Mesenchymal stem cell (in vitro differentiated cells and primary cell): ENCODE results near the gene SFMBT2.

Experiments used
- DNase-seq: peaks from one replicate; pipeline ENCODE4 v3.0.0-alpha.2; 2013
- H2AFZ ChIP-seq: one replicate; pipeline ENCODE4 v1.6.1; 2013; ENCODE audit warnings: low read depth, mild to moderate bottlenecking, control low read depth, inconsistent platforms, low read length, moderate library complexity
- H2AK5ac ChIP-seq: 2 replicates; pipeline ENCODE4 v1.6.1; 2013; ENCODE audit warnings: low read length, moderate library complexity, mild to moderate bottlenecking, inconsistent platforms; ENCODE audit not compliant: severe bottlenecking
- H2BK120ac ChIP-seq: one replicate; pipeline ENCODE4 v1.6.1; 2013; ENCODE audit warnings: low read depth, mild to moderate bottlenecking, inconsistent platforms, low read length, moderate library complexity
- H2BK12ac ChIP-seq, 2 experiments: one replicate each; pipeline ENCODE4 v1.6.1; 2013; ENCODE audit warnings: inconsistent platforms in 2 of 2, low read length in 2 of 2, mild to moderate bottlenecking in 2 of 2, moderate library complexity in 2 of 2, control low read depth in 1 of 2
- H2BK15ac ChIP-seq: one replicate; pipeline ENCODE4 v1.6.1; 2013; ENCODE audit warnings: mild to moderate bottlenecking, low read depth, inconsistent platforms; ENCODE audit not compliant: poor library complexity, severe bottlenecking
- H2BK5ac ChIP-seq: 2 replicates; pipeline ENCODE4 v1.6.1; 2013; ENCODE audit warnings: low read depth, mild to moderate bottlenecking, low read length, control low read depth, inconsistent platforms; ENCODE audit not compliant: poor library complexity, severe bottlenecking
- H3K14ac ChIP-seq, 2 experiments: one replicate each; pipeline ENCODE4 v1.6.1; 2013; ENCODE audit warnings: inconsistent platforms in 2 of 2, low read length in 2 of 2, control low read depth in 1 of 2, mild to moderate bottlenecking in 1 of 2, moderate library complexity in 1 of 2
- H3K18ac ChIP-seq, 2 experiments: one replicate each; pipeline ENCODE4 v1.6.1; 2013; ENCODE audit warnings: inconsistent platforms in 2 of 2, low read length in 2 of 2, control low read depth in 1 of 2, low read depth in 1 of 2, mild to moderate bottlenecking in 1 of 2
- H3K23ac ChIP-seq, 2 experiments: one replicate each; pipeline ENCODE4 v1.6.1; 2013; ENCODE audit warnings: inconsistent platforms in 2 of 2, low read length in 2 of 2, mild to moderate bottlenecking in 2 of 2, moderate library complexity in 2 of 2, control low read depth in 1 of 2
- H3K27ac ChIP-seq: 2 replicates; pipeline ENCODE4 v1.5.1; 2013; ENCODE audit warnings: mild to moderate bottlenecking, moderate library complexity, low read length, control low read depth, inconsistent platforms; ENCODE audit not compliant: poor library complexity, severe bottlenecking
- H3K27me3 ChIP-seq, 2 experiments: 2 replicates each; pipeline versions ENCODE4 v1.6.1 to v1.7.0; 2013; ENCODE audit warnings: low read length in 2 of 2, mild to moderate bottlenecking in 2 of 2, moderate library complexity in 2 of 2, control low read depth in 1 of 2, inconsistent platforms in 1 of 2; ENCODE audit not compliant: control insufficient read depth in 1 of 2, insufficient read depth in 1 of 2
- H3K36me3 ChIP-seq, 2 experiments: 2 replicates each; pipeline versions ENCODE4 v1.6.1 to v1.7.0; 2013; ENCODE audit warnings: low read length in 2 of 2, control low read depth in 1 of 2, inconsistent platforms in 1 of 2, low read depth in 1 of 2, mild to moderate bottlenecking in 1 of 2; ENCODE audit not compliant: insufficient read depth in 2 of 2, control insufficient read depth in 1 of 2
- H3K4ac ChIP-seq, 2 experiments: one replicate each; pipeline ENCODE4 v1.6.1; 2013; ENCODE audit warnings: inconsistent platforms in 2 of 2, low read length in 2 of 2, mild to moderate bottlenecking in 2 of 2, moderate library complexity in 2 of 2, control low read depth in 1 of 2, low read depth in 1 of 2
- H3K4me1 ChIP-seq: 2 replicates; pipeline ENCODE4 v1.6.1; 2013; ENCODE audit warnings: low read depth, low read length, control low read depth; ENCODE audit not compliant: control insufficient read depth, insufficient read depth
- H3K4me2 ChIP-seq: 2 replicates; pipeline ENCODE4 v1.6.1; 2013; ENCODE audit warnings: low read length, mild to moderate bottlenecking, inconsistent platforms; ENCODE audit not compliant: poor library complexity, severe bottlenecking
- H3K4me3 ChIP-seq, 2 experiments: 2 replicates each; pipeline versions ENCODE4 v1.5.1 to v1.7.0; 2013; ENCODE audit warnings: low read length in 2 of 2, mild to moderate bottlenecking in 2 of 2, control low read depth in 1 of 2, low read depth in 1 of 2; ENCODE audit not compliant: insufficient read depth in 1 of 2
- H3K79me1 ChIP-seq: replicated peaks from 2 replicates; pipeline ENCODE4 v1.6.1; 2013; ENCODE audit warnings: mild to moderate bottlenecking, control low read depth, low read length, inconsistent platforms; ENCODE audit not compliant: poor library complexity, severe bottlenecking
- H3K9ac ChIP-seq: 2 replicates; pipeline ENCODE4 v1.7.0; 2013; ENCODE audit warnings: mild to moderate bottlenecking, low read length, moderate library complexity
- H3K9me3 ChIP-seq: 2 replicates; pipeline ENCODE4 v1.7.0; 2013; ENCODE audit warnings: mild to moderate bottlenecking, low read length; ENCODE audit not compliant: control insufficient read depth
- H4K8ac ChIP-seq: one replicate; pipeline ENCODE4 v1.6.1; 2013; ENCODE audit warnings: inconsistent platforms, mild to moderate bottlenecking, low read length, moderate library complexity
- H4K91ac ChIP-seq: one replicate; pipeline ENCODE4 v1.6.1; 2013; ENCODE audit warnings: mild to moderate bottlenecking, low read length, inconsistent platforms
- WGBS: methylation state at CpG from one replicate; pipeline ENCODE4 v1.1.7; 2013; ENCODE audit warnings: mixed read lengths; 5-methylcytosine and 5-hydroxymethylcytosine counted together

The SFMBT2 gene

GRCh38 chr10:7401156-7401555 is 9.7 kb downstream of the SFMBT2 start:
- H3K14ac ChIP-seq, result no peak overlapping the region
- H3K4me3 ChIP-seq, result no peak overlapping the region
- no peaks in the 10 kb centered on the region for H3K9me3 ChIP-seq
- no peak overlapping the region for H3K9ac ChIP-seq
- H3K4ac ChIP-seq, result no peak overlapping the region
- no peak overlapping the region for H3K27ac ChIP-seq
- H2AK5ac ChIP-seq, result no peak overlapping the region
- no peak overlapping the region for H4K8ac ChIP-seq
- DNase-seq, result no peak
- H3K27me3 ChIP-seq, result no peaks in the 10 kb centered on the region
- no peaks in the 10 kb centered on the region for H3K36me3 ChIP-seq
- no peak overlapping the region for H3K4me2 ChIP-seq
- no peak overlapping the region for H3K23ac ChIP-seq
- H2BK5ac ChIP-seq, result no peak overlapping the region
- H3K79me1 ChIP-seq, result no peaks in the 10 kb centered on the region
- WGBS, result 100% methylated on average over 4 of the region's 6 CpGs
- no peaks in the 10 kb centered on the region for H3K4me1 ChIP-seq
- H3K18ac ChIP-seq, result no peak overlapping the region
- no peak overlapping the region for H2BK120ac ChIP-seq
- no peak overlapping the region for H2BK15ac ChIP-seq
- H2BK12ac ChIP-seq, result no peak overlapping the region
- H2AFZ ChIP-seq, result no peak overlapping the region
- H4K91ac ChIP-seq, result no peak overlapping the region

DNA sequence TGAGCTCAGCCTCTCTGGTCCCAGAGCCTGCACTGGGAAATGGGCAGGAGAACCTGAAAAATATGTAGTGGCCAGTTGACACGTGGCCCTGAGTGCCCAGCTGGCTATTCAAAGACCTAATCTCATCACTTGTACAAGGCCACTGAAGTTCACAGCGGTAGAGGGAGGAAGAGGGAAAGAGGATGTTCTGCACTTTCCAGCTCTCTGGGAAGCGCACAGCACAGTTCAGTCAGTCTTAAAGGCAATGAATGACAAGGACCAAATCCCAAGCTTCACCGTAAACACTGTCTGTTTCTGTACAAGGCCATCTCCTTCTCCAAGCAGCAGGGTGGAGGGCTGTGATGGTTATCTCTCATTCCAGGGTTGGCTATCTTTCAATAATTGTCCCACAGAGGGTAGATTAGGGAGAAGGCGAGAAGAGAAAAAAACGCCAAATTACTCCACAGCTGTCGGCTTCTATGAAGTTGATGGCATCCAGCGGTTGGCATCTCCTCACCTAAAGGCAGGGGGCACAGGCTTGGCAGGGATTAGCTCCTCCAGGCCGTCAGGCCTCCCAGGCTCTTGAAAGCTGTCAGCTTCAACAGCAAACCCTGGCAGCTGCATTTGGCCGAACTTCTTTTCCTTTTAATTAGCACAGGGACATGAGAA is 10.6 kb downstream of the SFMBT2 start:
- H4K91ac ChIP-seq, result no peak overlapping the region

DNA sequence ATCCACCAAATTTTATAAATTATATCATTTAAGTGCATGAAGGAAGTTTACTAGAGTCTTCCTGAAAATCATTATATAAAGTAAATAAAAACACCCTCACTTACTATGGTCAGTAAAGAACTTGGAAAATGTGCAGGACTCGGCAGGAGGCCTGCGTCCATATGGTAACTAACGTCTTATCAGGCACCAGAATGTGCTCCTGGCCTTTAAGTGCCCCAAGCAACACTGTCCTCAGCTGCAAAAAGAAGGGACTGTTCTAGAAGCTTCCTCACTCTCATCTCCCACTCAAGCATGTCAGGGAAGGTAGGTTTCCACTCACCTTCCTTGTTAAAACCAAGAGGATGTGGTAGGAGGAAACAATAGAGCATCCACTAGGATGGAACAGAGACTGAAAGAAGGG is 11.3 kb downstream of the SFMBT2 start:
- WGBS, result 76% methylated on average over 3 of the region's 3 CpGs
- H4K91ac ChIP-seq, result no peak overlapping the region
- H3K27me3 ChIP-seq, result no peaks in the 10 kb centered on the region
- no peak overlapping the region for H2BK12ac ChIP-seq
- no peak overlapping the region for H2AFZ ChIP-seq
- H3K27ac ChIP-seq, result no peak overlapping the region
- H2BK15ac ChIP-seq, result no peak overlapping the region
- no peak overlapping the region for H3K4me2 ChIP-seq
- H3K23ac ChIP-seq, result no peak overlapping the region
- no peak overlapping the region for H3K4ac ChIP-seq
- no peaks in the 10 kb centered on the region for H3K4me1 ChIP-seq
- no peaks in the 10 kb centered on the region for H3K79me1 ChIP-seq
- no peak overlapping the region for H3K14ac ChIP-seq
- no peak overlapping the region for H2BK5ac ChIP-seq
- no peak overlapping the region for H4K8ac ChIP-seq
- H2BK120ac ChIP-seq, result no peak overlapping the region
- H3K36me3 ChIP-seq, result no peaks in the 10 kb centered on the region
- no peak overlapping the region for H3K9ac ChIP-seq
- DNase-seq, result no peak
- no peaks in the 10 kb centered on the region for H3K9me3 ChIP-seq
- no peak overlapping the region for H2AK5ac ChIP-seq
- H3K4me3 ChIP-seq, result no peak overlapping the region
- no peak overlapping the region for H3K18ac ChIP-seq

More for the DNA sequence above, 10.6 kb downstream of the SFMBT2 start:
- Histone ChIP-seq H3K4me3 (no peak overlapping the region), H4K8ac (no peak overlapping the region), H3K27ac (no peak overlapping the region), H3K18ac (no peak overlapping the region), H3K23ac (no peak overlapping the region), H3K4me1 (no peaks in the 10 kb centered on the region), H3K9ac (no peak overlapping the region), H3K36me3 (no peaks in the 10 kb centered on the region), H2BK5ac (no peak overlapping the region), H3K14ac (no peak overlapping the region), H2BK120ac (no peak overlapping the region), H2BK12ac (no peak overlapping the region), H3K4me2 (no peak overlapping the region), H2AK5ac (no peak overlapping the region), H2BK15ac (no peak overlapping the region), H2AFZ (no peak overlapping the region), H3K4ac (no peak overlapping the region), H3K9me3 (no peaks in the 10 kb centered on the region), H3K79me1 (no peaks in the 10 kb centered on the region), H3K27me3 (no peaks in the 10 kb centered on the region)
- 76% methylated on average over 9 of the region's 10 CpGs for WGBS
- DNase-seq, result no peak

- 94% methylated on average over 16 of the region's 17 CpGs for WGBS
- peak; percentile 38 for DNase-seq
- no peaks in the 10 kb centered on the region for H3K9me3 ChIP-seq
- H3K14ac ChIP-seq, result no peak overlapping the region
- H3K4me1 ChIP-seq, result no peaks in the 10 kb centered on the region
- no peak overlapping the region for H3K4ac ChIP-seq
- H3K23ac ChIP-seq, result no peak overlapping the region
- no peak overlapping the region for H2AK5ac ChIP-seq
- H2BK120ac ChIP-seq, result no peak overlapping the region
- H3K36me3 ChIP-seq, result no peaks in the 10 kb centered on the region
- H3K27me3 ChIP-seq, result no peaks in the 10 kb centered on the region
- no peaks in the 10 kb centered on the region for H3K79me1 ChIP-seq
- H2BK15ac ChIP-seq, result no peak overlapping the region
- H3K4me3 ChIP-seq, result no peak overlapping the region
- no peak overlapping the region for H2BK12ac ChIP-seq
- no peak overlapping the region for H2BK5ac ChIP-seq
- no peak overlapping the region for H3K18ac ChIP-seq
- H3K4me2 ChIP-seq, result no peak overlapping the region
- H3K9ac ChIP-seq, result no peak overlapping the region
- H4K8ac ChIP-seq, result no peak overlapping the region
- H4K91ac ChIP-seq, result no peak overlapping the region
- no peak overlapping the region for H2AFZ ChIP-seq
- H3K27ac ChIP-seq, result no peak overlapping the region
These were observed 13.5 kb downstream of the SFMBT2 start for GRCh38 chr10:7397049-7398035.
